Amniotic stem cell (primary cell): ENCODE data around the gene STK32B.
A peak's percentile ranks its signal among the peaks of the same experiment; 100 is the strongest.
"Not testable (repeated sequence)": the region's sequence is repeated elsewhere in the genome, so short reads cannot be mapped to it uniquely, and the experiment has no call there.

Experiments
- DNase-seq: peaks from one replicate; lab custom pipeline; 2025; lab: John Stamatoyannopoulos, UW

STK32B gene

GRCh38 chr4:5030927-5031326 lies 20.4 kb upstream of the STK32B start:
- DNase-seq = no peak

- DNase-seq = no peak
Observed at GRCh38 chr4:5032813-5033212, 18.5 kb upstream of the STK32B start.

GRCh38 chr4:5033281-5033841 lies 17.9 kb upstream of the STK32B start:
- DNase-seq = no peak

GRCh38 chr4:5034206-5034605 lies 17.1 kb upstream of the STK32B start:
- no peak for DNase-seq

- DNase-seq = no peak
Observed at GRCh38 chr4:5036239-5036638, 15.0 kb upstream of the STK32B start.

- peak; percentile 94 for DNase-seq
Observed at GRCh38 chr4:5037553-5038551, 13.4 kb upstream of the STK32B start.

GRCh38 chr4:5039800-5040199 lies 11.5 kb upstream of the STK32B start:
- no peak for DNase-seq

GRCh38 chr4:5040856-5041620 lies 10.2 kb upstream of the STK32B start:
- no peak for DNase-seq

GRCh38 chr4:5041699-5042098 lies 9.6 kb upstream of the STK32B start:
- DNase-seq = no peak

- no peak for DNase-seq
Observed at GRCh38 chr4:5043579-5043978, 7.7 kb upstream of the STK32B start.

GRCh38 chr4:5044341-5044740 lies 6.9 kb upstream of the STK32B start:
- no peak for DNase-seq

- DNase-seq = no peak
Observed at GRCh38 chr4:5045097-5045496, 6.2 kb upstream of the STK32B start.

GRCh38 chr4:5048721-5049120 lies 2.6 kb upstream of the STK32B start:
- no peak for DNase-seq

- peak; percentile 61 for DNase-seq
Observed at GRCh38 chr4:5050520-5051277, 581 bp upstream of the STK32B start.

GRCh38 chr4:5052204-5052702 lies 973 bp downstream of the STK32B start:
- no peak for DNase-seq

GRCh38 chr4:5052726-5053425 lies 1.6 kb downstream of the STK32B start:
- DNase-seq = no peak

GRCh38 chr4:5054532-5054931 lies 3.3 kb downstream of the STK32B start:
- DNase-seq = no peak

GRCh38 chr4:5055411-5055810 lies 4.1 kb downstream of the STK32B start:
- no peak for DNase-seq

GRCh38 chr4:5066101-5066500 lies 14.8 kb downstream of the STK32B start:
- no peak for DNase-seq

- DNase-seq = not testable (repeated sequence)
Observed at GRCh38 chr4:5066968-5067367, 15.7 kb downstream of the STK32B start.

GRCh38 chr4:5067908-5068307 lies 16.6 kb downstream of the STK32B start:
- no peak for DNase-seq
